SK-N-DZ (cell line): ENCODE data around the gene C10orf67.

Experiments
- DNase-seq: peaks from one replicate; pipeline ENCODE4 v3.0.0-alpha.2; 2015; ENCODE audit warnings: low spot score
- small RNA-seq, 2 experiments: library from RNA; depleted of rRNA; stranded (forward); fragments of <200 nt; gene quantifications; one replicate each; pipeline ENCODE3, GENCODE V24; 2014

Gene C10orf67

GRCh38 chr10:23173214-23174073 lies 171.2 kb downstream of the C10orf67 start:
- DNase-seq: no peak

GRCh38 chr10:23172429-23173213 lies 172.0 kb downstream of the C10orf67 start:
- no peak for DNase-seq

DNA sequence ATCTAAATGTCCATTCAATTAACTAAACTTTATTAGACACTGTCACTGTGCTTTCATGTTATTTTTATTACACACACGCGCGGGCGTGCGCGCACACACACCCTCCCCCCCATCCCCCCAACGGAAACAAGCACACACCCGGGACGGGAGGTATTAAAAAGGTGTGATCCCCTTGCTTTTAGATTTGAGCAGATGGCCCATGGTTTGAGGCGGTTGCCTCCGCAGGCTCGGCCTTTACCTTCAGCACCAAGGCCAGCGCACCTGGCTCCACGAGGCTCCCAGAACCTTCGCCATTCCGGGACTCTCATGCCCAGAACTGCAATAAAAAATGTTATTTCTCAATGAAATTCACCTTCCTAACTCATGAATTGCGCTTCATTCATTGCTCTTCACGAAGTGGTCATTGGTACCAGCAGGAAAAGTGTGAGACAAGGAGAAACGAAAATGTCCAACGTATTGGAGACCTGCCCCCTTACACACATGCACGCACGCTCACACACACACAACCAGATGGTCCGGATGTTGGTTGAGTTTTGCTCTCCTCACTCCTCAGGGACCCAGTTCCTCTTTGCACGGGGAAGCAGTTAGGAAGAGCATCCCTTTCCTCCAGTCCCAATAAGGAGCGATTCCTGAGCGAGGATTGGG lies 173.2 kb downstream of the C10orf67 start:
- DNase-seq: no peak

GRCh38 chr10:23158370-23158769 lies 186.2 kb downstream of the C10orf67 start:
- DNase-seq: peak; percentile 61

- DNase-seq: peak; percentile 47
Measured at GRCh38 chr10:23157691-23158369, 186.8 kb downstream of the C10orf67 start.

GRCh38 chr10:23157239-23157681 lies 187.3 kb downstream of the C10orf67 start:
- no peak for DNase-seq

DNA sequence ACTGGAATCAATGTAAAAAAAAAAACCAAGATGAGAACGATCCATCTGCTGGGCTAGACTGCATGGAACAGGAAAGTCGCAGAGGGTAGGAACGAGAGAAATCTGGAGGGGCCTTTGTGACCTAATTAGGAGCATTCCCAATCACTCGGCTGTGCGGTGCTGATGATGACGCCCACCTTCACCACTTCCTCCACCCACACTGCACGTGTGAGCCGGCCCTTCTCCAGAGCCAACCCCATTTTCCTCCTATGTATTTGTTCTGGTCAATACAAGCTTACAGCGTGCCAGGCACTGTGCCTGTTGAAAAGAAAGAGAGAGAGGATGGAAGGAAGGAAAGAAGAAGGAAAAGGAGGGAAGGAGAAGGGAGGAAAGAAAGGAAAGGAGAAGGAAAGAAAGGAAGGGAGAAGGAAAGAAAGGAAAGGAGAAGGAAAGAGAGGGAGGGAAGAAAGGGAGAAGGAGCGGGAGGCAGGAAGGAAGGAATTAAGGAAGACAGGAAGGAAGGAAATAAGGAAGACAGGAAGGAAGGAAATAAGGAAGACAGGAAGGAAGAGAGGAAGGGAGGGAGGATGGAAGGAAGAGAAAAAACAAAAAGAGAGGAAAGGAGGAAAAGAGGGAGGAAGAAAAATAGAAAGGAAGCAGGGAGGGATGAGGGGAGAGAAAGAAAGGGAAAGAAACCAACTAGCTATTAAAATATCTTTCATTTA lies 188.0 kb downstream of the C10orf67 start:
- no peak for DNase-seq

DNA sequence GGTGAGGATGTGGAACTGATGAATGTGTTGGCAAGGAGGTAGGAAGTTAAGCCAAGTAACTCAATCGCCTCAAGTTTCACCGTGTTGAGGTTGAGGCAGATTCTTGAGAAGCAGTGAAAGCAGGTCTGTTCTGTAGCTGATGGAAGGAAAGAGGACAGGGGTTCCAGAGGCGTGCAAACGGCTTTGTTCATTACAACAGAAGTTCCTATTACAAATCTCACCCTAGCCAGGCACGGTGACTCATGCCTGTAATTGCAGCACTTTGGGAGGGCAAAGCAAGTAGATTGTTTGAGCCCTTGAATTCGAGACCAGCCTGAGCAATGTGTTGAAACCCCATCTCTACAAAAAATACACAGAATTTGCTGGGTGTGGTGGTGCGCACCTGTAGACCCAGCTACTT lies 189.4 kb downstream of the C10orf67 start:
- DNase-seq: no peak

Small RNAs within 50 kb of the gene (small RNA-seq; reads per million reads assigned to genes)
- 0 reads per million in 2 experiments for gene MIR1254-2
- gene RF00561: 0 reads per million in 2 experiments
